ENCODE measurements around the gene NFKBIL1.

DNA sequence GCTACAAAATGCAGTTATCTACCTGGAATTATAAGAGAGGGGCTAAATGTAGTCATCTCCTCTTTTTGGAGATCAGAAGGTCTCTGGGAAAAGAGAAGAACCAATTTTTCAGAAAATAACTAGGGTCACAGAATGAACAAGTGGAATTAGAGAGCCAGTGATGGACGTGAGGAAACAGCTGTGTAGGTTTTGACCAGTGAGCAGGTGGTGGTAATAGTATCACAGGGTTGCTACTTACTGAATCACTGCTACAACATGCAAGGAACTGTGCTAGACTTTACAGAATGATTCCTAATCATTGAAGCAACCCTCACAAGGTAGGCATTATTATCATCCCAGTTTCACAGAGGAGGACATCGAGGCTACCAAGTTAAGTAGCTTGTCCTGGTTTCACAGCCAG, 2.7 kb upstream of the NFKBIL1 start:
- TF ChIP-seq, protein P1, sequence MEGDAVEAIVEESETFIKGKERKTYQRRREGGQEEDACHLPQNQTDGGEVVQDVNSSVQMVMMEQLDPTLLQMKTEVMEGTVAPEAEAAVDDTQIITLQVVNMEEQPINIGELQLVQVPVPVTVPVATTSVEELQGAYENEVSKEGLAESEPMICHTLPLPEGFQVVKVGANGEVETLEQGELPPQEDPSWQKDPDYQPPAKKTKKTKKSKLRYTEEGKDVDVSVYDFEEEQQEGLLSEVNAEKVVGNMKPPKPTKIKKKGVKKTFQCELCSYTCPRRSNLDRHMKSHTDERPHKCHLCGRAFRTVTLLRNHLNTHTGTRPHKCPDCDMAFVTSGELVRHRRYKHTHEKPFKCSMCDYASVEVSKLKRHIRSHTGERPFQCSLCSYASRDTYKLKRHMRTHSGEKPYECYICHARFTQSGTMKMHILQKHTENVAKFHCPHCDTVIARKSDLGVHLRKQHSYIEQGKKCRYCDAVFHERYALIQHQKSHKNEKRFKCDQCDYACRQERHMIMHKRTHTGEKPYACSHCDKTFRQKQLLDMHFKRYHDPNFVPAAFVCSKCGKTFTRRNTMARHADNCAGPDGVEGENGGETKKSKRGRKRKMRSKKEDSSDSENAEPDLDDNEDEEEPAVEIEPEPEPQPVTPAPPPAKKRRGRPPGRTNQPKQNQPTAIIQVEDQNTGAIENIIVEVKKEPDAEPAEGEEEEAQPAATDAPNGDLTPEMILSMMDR (conservative IDR thresholded peaks at IDR 0.05; ENCODE audit: low read length), result no peak
- no peak for TF ChIP-seq EZH2phosphoT487 (IDR thresholded peaks at IDR 0.05; ENCODE audit: borderline replicate concordance, low read depth, low read length)

Measured in OCI-LY7 (cell line).